CMK (cell line): Measurements from ENCODE around the gene EHBP1L1.

Source experiments
- DNase-seq: peaks from one replicate; pipeline ENCODE4 v3.0.0-alpha.2; 2010; ENCODE audit warnings: low read depth

EHBP1L1 gene

DNA sequence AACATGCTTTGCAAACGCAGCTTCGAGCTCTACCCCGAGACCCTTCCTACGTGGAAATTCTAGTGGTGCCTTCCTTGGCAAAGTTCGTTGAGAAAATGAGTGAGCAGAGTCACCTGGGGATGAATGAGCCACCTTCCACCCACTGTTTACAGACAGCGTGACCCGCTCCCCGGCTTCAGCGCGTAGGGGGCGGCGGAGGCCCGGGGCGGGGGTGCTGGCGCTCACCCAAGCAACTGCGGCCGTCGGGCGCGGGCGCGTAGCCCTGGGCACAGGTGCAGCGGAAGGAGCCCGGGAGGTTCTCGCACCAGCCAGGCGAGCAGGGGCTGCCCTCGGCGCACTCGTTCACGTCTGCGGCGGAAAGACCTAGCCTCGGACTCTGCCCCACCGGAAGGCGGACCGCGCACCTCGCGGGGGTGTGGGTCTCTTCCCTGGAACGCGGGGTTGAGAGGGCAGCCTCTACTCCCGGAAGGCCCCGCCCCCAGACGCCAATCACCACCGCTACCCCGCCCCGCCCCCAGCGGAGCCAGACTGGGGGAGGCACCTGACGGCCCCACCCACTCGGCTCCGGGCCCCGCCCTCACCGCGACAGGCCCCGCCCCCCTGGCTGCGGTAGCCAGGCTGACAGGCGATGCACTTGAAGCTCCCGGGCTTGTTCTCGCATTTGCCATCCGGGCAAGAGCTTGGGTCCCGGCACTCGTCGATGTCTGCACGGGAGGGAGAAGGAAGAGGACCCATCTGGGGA is 29.5 kb upstream of the EHBP1L1 start:
- peak; percentile 92 for DNase-seq

DNA sequence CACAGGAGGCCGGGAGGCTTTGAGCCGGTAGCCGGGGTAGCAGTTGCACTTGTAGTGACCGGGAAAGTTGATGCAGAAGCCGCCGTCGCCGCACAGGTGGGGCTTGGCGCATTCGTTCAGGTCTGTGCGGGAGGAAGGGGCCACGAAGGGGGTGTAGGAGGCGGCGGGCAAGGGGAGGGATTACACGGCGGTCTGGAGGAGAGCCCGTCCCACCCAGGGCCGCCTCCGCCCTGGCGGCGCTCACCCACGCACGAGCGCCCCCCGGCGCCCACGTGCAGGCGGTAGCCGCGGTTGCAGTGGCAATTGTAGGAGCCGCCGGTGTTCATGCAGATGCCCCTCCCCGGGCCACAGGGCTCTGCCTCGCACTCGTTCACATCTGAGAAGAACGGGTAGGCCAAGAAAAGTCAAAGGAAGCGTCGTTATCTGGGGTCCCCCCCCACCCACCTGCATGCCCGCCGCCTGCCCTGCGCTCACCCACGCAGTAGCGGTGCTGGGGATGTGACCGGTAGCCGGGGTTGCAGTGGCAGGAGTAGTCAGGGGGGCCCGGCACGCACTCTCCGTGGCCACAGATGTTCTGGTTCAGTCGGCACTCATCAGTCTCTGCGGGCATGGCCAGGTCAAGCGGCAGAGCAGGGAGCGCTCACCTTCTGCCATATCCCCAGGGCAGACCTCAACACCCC is 28.3 kb upstream of the EHBP1L1 start:
- no peak for DNase-seq

DNA sequence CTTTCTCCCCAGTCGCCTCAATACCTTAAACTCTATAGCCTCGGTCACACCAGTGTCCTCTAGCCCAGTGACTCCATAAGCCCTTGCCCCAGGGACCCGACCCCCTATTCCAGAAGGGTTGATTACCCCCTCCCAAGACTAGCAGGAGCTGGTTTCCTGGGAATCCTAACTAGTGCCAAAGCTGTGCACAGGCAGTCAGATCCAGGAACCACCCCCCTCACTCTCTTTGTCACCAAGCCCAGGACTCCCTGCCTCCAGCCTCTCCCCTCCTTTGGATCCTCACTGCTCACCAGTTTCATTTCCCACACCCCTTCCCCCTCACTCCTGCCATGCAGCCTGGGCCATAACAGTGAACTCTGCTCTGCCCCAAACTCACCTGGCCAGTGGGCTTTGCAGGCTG is 27.5 kb upstream of the EHBP1L1 start:
- DNase-seq, result no peak

- no peak for DNase-seq
Measured at GRCh38 chr11:65549096-65549495, 26.8 kb upstream of the EHBP1L1 start.

- DNase-seq, result no peak
Measured at GRCh38 chr11:65551572-65552387, 24.1 kb upstream of the EHBP1L1 start.

GRCh38 chr11:65552388-65552951 is 23.4 kb upstream of the EHBP1L1 start:
- DNase-seq, result no peak

DNA sequence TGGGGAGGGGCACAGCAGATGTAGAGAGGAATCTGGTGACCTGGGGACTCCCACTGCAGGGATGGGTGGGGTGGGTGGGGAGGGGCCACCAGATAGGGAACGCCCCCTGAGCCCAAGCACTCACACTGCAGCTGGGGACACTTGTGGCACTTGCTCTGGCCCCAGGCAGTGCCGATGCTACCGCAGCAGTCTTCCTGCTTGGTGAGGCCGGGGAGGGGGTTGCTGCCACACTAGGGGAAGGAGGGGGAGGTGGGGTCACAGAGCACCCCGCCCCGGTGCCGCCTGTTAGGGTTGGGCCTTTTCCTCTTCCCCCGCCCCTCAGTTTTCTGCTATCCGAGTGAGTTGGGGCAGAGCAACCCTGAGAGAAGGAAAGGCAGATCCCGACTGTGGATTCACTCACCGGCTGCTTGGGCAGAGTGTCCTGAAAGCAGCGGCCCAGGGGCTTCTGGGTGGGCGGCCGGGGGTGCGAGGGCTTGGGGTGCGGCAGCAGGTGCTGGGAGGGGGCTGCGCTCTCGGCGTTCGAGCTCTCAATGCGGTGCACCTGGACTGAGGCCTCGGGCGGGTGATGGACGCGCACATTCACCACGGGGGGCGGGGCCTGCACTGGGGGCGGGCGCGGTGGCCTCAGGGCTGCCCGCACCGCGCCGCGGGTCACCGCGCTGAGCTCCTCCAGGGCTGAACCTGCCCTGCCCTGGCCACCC is 22.4 kb upstream of the EHBP1L1 start:
- DNase-seq, result peak; percentile 99

DNA sequence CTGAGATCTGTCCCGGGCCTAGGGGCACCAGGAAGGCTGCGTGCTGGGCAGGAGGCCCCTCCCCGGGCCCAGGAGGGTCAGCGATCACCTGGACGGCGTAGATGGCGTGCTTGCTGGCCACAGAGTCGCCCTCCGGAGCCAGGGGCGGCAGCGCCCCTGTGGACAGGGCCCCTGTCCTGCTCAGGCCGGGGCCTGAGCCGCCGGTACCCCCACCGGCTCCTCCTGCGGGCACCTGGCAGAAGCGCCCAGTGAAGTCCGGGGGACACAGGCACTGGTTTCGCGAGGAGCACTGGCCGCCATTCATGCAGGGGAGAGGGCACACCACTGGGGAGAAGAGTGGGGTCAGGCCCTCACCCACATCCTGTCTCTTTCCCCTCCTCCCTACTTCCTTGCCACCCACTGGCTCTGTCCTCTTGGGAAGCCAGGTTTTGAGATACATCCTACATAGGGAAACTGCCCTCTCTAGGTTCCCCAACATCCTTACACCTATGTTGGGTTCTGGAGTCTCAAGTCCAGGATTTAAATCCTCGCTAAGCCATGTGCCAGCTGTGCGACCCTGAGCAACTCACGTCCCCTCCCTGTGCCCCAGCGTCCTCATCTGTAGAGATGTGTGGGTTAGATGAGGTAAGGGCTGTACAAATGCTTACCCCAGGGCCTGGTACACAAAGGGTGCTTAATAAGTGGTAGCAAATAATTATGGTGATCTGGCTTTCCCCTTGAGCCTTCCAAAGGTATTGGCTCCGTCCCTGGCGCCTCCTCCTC is 21.6 kb upstream of the EHBP1L1 start:
- no peak for DNase-seq

DNA sequence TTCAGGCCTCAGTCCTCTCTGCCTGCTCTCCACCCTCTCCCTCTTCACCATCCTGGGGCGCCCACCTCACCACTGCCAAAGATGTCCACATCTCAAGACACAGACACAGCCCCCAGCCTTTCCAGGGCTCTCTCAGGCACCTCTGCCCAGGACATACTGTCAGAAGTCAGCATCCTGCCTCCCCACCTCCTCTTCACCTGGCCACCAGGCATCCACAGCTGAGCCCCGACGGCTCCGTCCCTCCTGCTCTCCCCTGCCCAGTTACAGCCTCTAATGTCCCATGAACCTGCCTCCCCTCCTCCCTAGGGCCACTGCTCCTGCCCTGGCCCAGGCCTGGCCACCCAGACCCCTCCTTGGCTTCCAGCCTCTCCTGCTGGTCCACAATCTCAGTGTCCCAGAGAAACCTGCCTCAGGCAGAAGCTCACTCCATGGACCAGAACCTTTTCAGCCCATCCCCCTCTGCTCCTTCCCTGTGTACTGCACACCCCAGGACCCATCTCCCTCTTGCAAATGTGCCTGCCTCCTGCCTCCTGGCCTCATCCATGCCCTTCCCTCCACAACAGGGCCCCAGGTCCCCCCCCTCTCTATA is 20.9 kb upstream of the EHBP1L1 start:
- no peak for DNase-seq

GRCh38 chr11:65555693-65556231 is 20.1 kb upstream of the EHBP1L1 start:
- DNase-seq, result peak; percentile 92

DNA sequence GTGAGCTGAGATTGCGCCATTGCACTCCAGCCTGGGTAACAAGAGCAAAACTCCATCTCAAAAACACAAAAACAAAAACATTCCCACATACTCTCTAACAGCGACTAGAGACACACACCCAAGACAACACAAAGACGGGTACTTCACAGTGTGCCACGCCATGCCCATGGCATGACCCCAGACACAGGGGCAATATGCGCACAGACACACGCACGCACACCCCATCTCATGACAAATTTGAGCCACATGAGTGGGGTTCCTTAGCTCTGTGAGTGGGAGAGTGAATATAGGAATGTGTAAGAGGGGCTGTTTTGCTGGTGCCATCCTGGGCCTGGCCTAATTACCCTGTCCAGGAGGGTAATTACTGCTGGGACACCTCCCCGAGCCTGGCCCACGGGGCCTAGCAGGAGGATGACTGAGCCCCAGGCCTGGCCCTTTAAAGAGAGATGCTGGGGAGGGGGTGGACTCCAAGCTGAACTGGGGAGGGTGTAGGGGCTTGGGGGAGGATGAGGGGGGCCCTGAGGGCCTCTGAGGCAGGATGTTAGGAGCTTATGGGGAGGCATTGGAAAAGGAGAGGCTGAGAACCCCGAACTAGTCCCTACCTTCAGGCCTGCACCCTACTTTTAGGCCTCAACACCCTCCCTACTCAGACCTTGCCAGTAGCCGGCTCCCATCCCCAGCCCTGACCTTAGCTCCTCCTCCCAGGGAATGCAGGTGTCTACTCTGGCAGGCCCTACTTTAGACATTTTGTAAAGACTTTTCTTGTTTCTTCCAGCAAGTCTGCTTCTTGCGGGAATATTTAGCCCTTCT is 19.2 kb upstream of the EHBP1L1 start:
- DNase-seq, result no peak

GRCh38 chr11:65557280-65558001 is 18.4 kb upstream of the EHBP1L1 start:
- no peak for DNase-seq

GRCh38 chr11:65558002-65558929 is 17.6 kb upstream of the EHBP1L1 start, which contains the start of gene LTBP3:
TSS of gene LTBP3 (minus strand) at chr11:65558359. CDS start at chr11:65557959, 400 bp downstream.
- DNase-seq, result no peak

DNA sequence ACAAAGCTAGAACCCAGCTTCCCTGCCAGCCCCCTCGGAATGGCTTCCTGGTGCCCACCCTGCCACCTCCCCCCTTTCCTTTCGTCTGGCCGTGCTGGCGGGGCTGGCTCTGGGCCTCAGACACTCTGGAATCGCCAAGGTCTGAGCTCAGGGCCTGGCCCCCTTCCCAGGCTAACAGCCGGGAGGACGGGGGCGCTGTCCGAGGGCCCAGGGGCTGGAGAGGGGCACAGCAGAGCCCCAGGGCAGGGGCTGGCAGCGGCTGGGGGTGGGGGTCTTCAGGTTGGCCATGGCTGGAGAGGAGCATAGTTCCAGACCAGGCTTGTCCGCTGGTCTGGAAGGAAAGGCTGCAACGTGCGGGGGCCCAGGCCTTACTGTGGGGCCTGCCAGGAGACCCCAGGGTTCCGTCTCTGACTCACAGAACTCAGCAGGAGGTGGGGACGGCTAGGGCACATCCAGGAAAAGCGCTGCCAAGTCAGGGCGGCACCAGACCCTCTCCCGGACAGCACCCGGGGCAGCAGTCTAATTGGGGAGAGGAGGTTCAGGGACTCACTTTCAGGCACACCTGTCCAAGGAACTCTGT is 16.8 kb upstream of the EHBP1L1 start:
- DNase-seq, result no peak

- DNase-seq, result no peak
Measured at GRCh38 chr11:65559535-65559934, 16.3 kb upstream of the EHBP1L1 start.

GRCh38 chr11:65559951-65560537 is 15.8 kb upstream of the EHBP1L1 start:
- DNase-seq, result no peak
